HepG2 (cell line): ENCODE measurements around the gene ZNF813. TPM values are rescaled to one million over a fixed set of nuclear protein-coding genes. Genes with fewer than 3 reads are reported as not detected.

Experiments
- EP300 ChIP-seq, 3 experiments: sonication (generic) in 1 of 3; formaldehyde crosslinking in 1 of 3; IDR thresholded peaks; 2 replicates each; pipeline versions ENCODE4 v1.5.1 to v1.6.1; 2011 to 2020; ENCODE audit warnings: low read depth in 2 of 3, low read length in 2 of 3, borderline replicate concordance in 1 of 3, improper control_type of control experiment in 1 of 3, mild to moderate bottlenecking in 1 of 3, missing genetic modification reagents in 1 of 3, moderate library complexity in 1 of 3
- FOXP1 ChIP-seq, 2 experiments: fragments of 450-650 bp in 1 of 2; IDR thresholded peaks; 2 replicates each; pipeline ENCODE4 v1.6.1; 2017 to 2018; ENCODE audit warnings: antibody characterized with exemption in 1 of 2
- ISX ChIP-seq: sonication (generic); formaldehyde crosslinking; conservative IDR thresholded peaks from 2 replicates; pipeline ENCODE4 v1.5.0; 2020; ENCODE audit warnings: missing genetic modification reagents
- KLF12 ChIP-seq: sonication (generic); formaldehyde crosslinking; IDR thresholded peaks from 2 replicates; pipeline ENCODE4 v1.4.0; 2020; ENCODE audit warnings: missing genetic modification reagents, borderline replicate concordance
- MTA3 ChIP-seq: sonication (generic); formaldehyde crosslinking; IDR thresholded peaks from 2 replicates; pipeline ENCODE4 v1.4.0; 2020; ENCODE audit warnings: missing genetic modification reagents
- NR2F6 ChIP-seq, 2 experiments: IDR thresholded peaks; 2 replicates each; pipeline ENCODE4 v1.6.1; 2016; ENCODE audit warnings: antibody characterized with exemption in 1 of 2, mild to moderate bottlenecking in 1 of 2
- SMAD3 ChIP-seq: sonication (generic); formaldehyde crosslinking; IDR thresholded peaks from 2 replicates; pipeline ENCODE4 v1.4.0; 2020; ENCODE audit warnings: missing genetic modification reagents
- SNRNP70 ChIP-seq: fragments of 200-400 bp; formaldehyde crosslinking; IDR thresholded peaks from 2 replicates; pipeline ENCODE4 v1.6.1; 2017; ENCODE audit warnings: mild to moderate bottlenecking, low read depth, low read length, moderate library complexity
- TBX2 ChIP-seq: sonication (generic); formaldehyde crosslinking; IDR thresholded peaks from 2 replicates; pipeline ENCODE4 v1.5.0; 2020; ENCODE audit warnings: missing genetic modification reagents, mild to moderate bottlenecking, borderline replicate concordance
- ZNF124 ChIP-seq: sonication (generic); formaldehyde crosslinking; IDR thresholded peaks from 2 replicates; pipeline ENCODE4 v1.4.0; 2020; ENCODE audit warnings: missing genetic modification reagents
- ZNF225 ChIP-seq: sonication (generic); formaldehyde crosslinking; IDR thresholded peaks from 2 replicates; pipeline ENCODE4 v1.4.0; 2020; ENCODE audit warnings: mild to moderate bottlenecking, missing genetic modification reagents
- ZNF44 ChIP-seq: sonication (generic); formaldehyde crosslinking; IDR thresholded peaks from 2 replicates; pipeline ENCODE4 v1.5.1; 2020; ENCODE audit warnings: mild to moderate bottlenecking, missing genetic modification reagents
- ZNF615 ChIP-seq: sonication (generic); formaldehyde crosslinking; IDR thresholded peaks from 2 replicates; pipeline ENCODE4 v1.5.0; 2020; ENCODE audit warnings: mild to moderate bottlenecking, missing genetic modification reagents, borderline replicate concordance
- polyA plus RNA-seq, 8 experiments: library from polyadenylated mRNA; depleted of rRNA in 3 of 8; stranded (reverse) in 7 of 8; unstranded in 1 of 8; fragments of >200 nt; fragmentation: Illumina TruSeq in 4 of 8; extraction: Trizol in 4 of 8; gene quantifications; 2 replicates each; pipeline versions ENCODE4 v1.2.1 to v1.2.3, GENCODE V29; 2011 to 2016; ENCODE audit warnings: low read depth in 4 of 8, missing spikeins in 1 of 8, mixed read lengths in 1 of 8; ENCODE audit not compliant: insufficient read depth in 1 of 8
- total RNA-seq, 5 experiments: library from RNA; depleted of rRNA; stranded (reverse); fragments of >200 nt; fragmentation: Illumina TruSeq; extraction: Trizol; gene quantifications; 2 replicates each; pipeline ENCODE4 v1.2.3, GENCODE V29; 2016; ENCODE audit warnings: low read depth in 1 of 5
- TF ChIP-seq, protein P1 (sequence below): sonication (generic); formaldehyde crosslinking; IDR thresholded peaks from 2 replicates; pipeline ENCODE4 v1.5.1; 2020; ENCODE audit warnings: mild to moderate bottlenecking, missing genetic modification reagents, borderline replicate concordance
- TF ChIP-seq, protein P2 (sequence below): IDR thresholded peaks from 2 replicates; pipeline ENCODE4 v1.6.1; 2016; ENCODE audit warnings: mild to moderate bottlenecking
- TF ChIP-seq, protein P3 (sequence below): sonication (generic); formaldehyde crosslinking; IDR thresholded peaks from 2 replicates; pipeline ENCODE4 v1.8.0; 2022; ENCODE audit warnings: missing genetic modification reagents, mild to moderate bottlenecking, borderline replicate concordance
- TF ChIP-seq, protein P4 (sequence below): sonication (generic); formaldehyde crosslinking; IDR thresholded peaks from 2 replicates; pipeline ENCODE4 v1.5.1; 2020; ENCODE audit warnings: mild to moderate bottlenecking, moderate library complexity, missing genetic modification reagents
- TF ChIP-seq, protein P5 (sequence below): IDR thresholded peaks from 2 replicates; pipeline ENCODE4 v1.6.1; 2016; ENCODE audit warnings: missing genetic modification reagents, missing compliant biosample characterization

The ZNF813 gene
- total and polyA plus RNA-seq, 2 of the 13 experiments (the other 11 are each of a cell fraction or from before 2014, with no cell fraction given) = 2.1 to 8.9 TPM

DNA sequence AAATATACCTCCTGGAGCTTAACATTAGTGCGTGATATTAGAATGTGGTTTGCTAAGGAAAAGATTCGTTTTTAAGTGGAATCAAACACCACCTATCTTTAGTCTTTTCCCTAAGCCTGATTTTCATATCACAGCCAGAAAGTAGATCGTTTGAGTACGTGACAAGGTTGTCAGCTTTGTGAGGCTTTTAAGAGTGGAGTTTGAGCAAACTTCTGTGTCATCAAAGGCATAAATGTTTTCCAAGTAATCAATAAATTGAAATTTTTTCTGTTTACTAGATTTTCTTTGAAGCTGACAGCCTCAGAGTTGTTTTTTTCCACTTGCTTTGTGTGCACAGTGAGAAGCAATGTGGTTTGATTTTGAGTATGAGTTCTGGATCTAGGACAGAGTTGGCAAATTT lies 63.9 kb downstream of the ZNF813 start (continued):
- TF ChIP-seq, protein P1, sequence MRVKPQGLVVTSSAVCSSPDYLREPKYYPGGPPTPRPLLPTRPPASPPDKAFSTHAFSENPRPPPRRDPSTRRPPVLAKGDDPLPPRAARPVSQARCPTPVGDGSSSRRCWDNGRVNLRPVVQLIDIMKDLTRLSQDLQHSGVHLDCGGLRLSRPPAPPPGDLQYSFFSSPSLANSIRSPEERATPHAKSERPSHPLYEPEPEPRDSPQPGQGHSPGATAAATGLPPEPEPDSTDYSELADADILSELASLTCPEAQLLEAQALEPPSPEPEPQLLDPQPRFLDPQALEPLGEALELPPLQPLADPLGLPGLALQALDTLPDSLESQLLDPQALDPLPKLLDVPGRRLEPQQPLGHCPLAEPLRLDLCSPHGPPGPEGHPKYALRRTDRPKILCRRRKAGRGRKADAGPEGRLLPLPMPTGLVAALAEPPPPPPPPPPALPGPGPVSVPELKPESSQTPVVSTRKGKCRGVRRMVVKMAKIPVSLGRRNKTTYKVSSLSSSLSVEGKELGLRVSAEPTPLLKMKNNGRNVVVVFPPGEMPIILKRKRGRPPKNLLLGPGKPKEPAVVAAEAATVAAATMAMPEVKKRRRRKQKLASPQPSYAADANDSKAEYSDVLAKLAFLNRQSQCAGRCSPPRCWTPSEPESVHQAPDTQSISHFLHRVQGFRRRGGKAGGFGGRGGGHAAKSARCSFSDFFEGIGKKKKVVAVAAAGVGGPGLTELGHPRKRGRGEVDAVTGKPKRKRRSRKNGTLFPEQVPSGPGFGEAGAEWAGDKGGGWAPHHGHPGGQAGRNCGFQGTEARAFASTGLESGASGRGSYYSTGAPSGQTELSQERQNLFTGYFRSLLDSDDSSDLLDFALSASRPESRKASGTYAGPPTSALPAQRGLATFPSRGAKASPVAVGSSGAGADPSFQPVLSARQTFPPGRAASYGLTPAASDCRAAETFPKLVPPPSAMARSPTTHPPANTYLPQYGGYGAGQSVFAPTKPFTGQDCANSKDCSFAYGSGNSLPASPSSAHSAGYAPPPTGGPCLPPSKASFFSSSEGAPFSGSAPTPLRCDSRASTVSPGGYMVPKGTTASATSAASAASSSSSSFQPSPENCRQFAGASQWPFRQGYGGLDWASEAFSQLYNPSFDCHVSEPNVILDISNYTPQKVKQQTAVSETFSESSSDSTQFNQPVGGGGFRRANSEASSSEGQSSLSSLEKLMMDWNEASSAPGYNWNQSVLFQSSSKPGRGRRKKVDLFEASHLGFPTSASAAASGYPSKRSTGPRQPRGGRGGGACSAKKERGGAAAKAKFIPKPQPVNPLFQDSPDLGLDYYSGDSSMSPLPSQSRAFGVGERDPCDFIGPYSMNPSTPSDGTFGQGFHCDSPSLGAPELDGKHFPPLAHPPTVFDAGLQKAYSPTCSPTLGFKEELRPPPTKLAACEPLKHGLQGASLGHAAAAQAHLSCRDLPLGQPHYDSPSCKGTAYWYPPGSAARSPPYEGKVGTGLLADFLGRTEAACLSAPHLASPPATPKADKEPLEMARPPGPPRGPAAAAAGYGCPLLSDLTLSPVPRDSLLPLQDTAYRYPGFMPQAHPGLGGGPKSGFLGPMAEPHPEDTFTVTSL = peak; percentile 87; the same call in 1 of the 2 replicates
- no peak for TF ChIP-seq ZNF225 (CRISPR knock-in tag)
- TF ChIP-seq ZNF615 = 0 out of 2 replicates have a peak, but pooled peaks have one; percentile 30
- no peak for TF ChIP-seq ISX (CRISPR knock-in tag)
- no peak for TF ChIP-seq MTA3 (CRISPR knock-in tag)
- TF ChIP-seq, protein P2, sequence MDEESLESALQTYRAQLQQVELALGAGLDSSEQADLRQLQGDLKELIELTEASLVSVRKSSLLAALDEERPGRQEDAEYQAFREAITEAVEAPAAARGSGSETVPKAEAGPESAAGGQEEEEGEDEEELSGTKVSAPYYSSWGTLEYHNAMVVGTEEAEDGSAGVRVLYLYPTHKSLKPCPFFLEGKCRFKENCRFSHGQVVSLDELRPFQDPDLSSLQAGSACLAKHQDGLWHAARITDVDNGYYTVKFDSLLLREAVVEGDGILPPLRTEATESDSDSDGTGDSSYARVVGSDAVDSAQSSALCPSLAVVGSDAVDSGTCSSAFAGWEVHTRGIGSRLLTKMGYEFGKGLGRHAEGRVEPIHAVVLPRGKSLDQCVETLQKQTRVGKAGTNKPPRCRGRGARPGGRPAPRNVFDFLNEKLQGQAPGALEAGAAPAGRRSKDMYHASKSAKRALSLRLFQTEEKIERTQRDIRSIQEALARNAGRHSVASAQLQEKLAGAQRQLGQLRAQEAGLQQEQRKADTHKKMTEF (CRISPR knock-in tag) = peak; percentile 65; the same call in 1 of the 2 replicates
- no peak for TF ChIP-seq FOXP1 (IDR thresholded peaks at IDR 0.05)
- peak; percentile 75 for TF ChIP-seq FOXP1 (CRISPR knock-in tag; IDR thresholded peaks at IDR 0.05)
- TF ChIP-seq SNRNP70 = no peak
- TF ChIP-seq ZNF44 = 0 out of 2 replicates have a peak, but pooled peaks have one; percentile 3
- TF ChIP-seq, protein P3, sequence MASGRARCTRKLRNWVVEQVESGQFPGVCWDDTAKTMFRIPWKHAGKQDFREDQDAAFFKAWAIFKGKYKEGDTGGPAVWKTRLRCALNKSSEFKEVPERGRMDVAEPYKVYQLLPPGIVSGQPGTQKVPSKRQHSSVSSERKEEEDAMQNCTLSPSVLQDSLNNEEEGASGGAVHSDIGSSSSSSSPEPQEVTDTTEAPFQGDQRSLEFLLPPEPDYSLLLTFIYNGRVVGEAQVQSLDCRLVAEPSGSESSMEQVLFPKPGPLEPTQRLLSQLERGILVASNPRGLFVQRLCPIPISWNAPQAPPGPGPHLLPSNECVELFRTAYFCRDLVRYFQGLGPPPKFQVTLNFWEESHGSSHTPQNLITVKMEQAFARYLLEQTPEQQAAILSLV (CRISPR knock-in tag) = no peak
- TF ChIP-seq, protein P4, sequence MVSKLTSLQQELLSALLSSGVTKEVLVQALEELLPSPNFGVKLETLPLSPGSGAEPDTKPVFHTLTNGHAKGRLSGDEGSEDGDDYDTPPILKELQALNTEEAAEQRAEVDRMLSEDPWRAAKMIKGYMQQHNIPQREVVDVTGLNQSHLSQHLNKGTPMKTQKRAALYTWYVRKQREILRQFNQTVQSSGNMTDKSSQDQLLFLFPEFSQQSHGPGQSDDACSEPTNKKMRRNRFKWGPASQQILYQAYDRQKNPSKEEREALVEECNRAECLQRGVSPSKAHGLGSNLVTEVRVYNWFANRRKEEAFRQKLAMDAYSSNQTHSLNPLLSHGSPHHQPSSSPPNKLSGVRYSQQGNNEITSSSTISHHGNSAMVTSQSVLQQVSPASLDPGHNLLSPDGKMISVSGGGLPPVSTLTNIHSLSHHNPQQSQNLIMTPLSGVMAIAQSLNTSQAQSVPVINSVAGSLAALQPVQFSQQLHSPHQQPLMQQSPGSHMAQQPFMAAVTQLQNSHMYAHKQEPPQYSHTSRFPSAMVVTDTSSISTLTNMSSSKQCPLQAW = no peak
- no peak for TF ChIP-seq ZNF124
- TF ChIP-seq TBX2 (CRISPR knock-in tag) = peak; percentile 34; the same call in 1 of the 2 replicates
- TF ChIP-seq EP300 (IDR thresholded peaks at IDR 0.05; ENCODE audit: low read depth in 2 of 2, low read length in 2 of 2) = peak in 1 of 2 experiments; percentile 94; a peak in 2 of 4 replicates
- TF ChIP-seq EP300 (CRISPR knock-in tag; IDR thresholded peaks at IDR 0.05; ENCODE audit: borderline replicate concordance) = no peak
- peak; percentile 45; the same call in 1 of the 2 replicates for TF ChIP-seq NR2F6 (IDR thresholded peaks at IDR 0.05)
- TF ChIP-seq NR2F6 (CRISPR knock-in tag; IDR thresholded peaks at IDR 0.05) = no peak
- no peak for TF ChIP-seq KLF12 (CRISPR knock-in tag)
- TF ChIP-seq, protein P5, sequence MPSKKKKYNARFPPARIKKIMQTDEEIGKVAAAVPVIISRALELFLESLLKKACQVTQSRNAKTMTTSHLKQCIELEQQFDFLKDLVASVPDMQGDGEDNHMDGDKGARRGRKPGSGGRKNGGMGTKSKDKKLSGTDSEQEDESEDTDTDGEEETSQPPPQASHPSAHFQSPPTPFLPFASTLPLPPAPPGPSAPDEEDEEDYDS (CRISPR knock-in tag) = peak; percentile 76
- peak; percentile 66; the same call in 1 of the 2 replicates for TF ChIP-seq SMAD3
